ENCODE measurements around the gene STYXL2. TPM values are rescaled to one million over a fixed set of nuclear protein-coding genes. Genes with fewer than 3 reads are reported as not detected.

The STYXL2 gene
- total and polyA plus RNA-seq, 2 donors (not counting 3 experiments of a cell fraction or from before 2014, with no cell fraction given), result not detected

DNA sequence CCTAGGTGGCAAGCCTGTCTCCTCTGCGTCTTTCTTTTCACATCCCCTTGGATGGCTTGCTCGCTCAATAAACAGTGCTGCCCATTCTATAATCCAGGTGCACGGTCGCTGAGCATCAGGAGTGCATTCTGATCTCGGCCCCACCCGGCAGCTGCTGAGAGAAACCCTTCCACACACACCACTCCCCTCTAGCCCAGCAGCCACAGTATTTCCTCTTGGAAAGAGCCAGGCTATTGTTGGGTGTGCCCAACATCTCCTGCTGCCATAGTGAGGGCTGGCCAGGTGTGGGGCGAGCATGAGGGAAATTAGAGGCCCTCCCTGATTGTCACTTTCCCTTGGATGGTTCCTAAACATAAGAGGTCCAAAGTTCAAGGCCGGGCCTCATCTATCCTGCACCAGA is 28.4 kb upstream of the STYXL2 start:
- Histone ChIP-seq H2AFZ (ENCODE audit: low read depth, low read length) (no peak overlapping the region), H3K4me2 (ENCODE audit: insufficient read depth, low read length) (no peak overlapping the region), H3K9ac (replicated peaks; ENCODE audit: extremely low read depth, insufficient read depth, low read length) (no peak overlapping the region), H3K79me2 (ENCODE audit: control insufficient read depth, insufficient read depth, low read length) (no peaks in the 10 kb centered on the region), H3K36me3 (ENCODE audit: control insufficient read depth in 2 of 2, extremely low read depth in 1 of 2, insufficient read depth in 2 of 2, low read length in 2 of 2) (no peaks in the 10 kb centered on the region), H3K27me3 (ENCODE audit: control insufficient read depth in 2 of 2, insufficient read depth in 2 of 2, low read length in 2 of 2) (peaks cover 0 to 9% of the 10 kb centered on the region in 2 experiments), H3K9me3 (replicated peaks; ENCODE audit: control insufficient read depth, insufficient read depth, low read length) (no peaks in the 10 kb centered on the region), H3K4me1 (ENCODE audit: control insufficient read depth, extremely low read depth, insufficient read depth, low read length) (no peaks in the 10 kb centered on the region), H4K20me1 (replicated peaks; ENCODE audit: control insufficient read depth, extremely low read depth, insufficient read depth, low read length) (no peaks in the 10 kb centered on the region), H3K9me1 (replicated peaks; ENCODE audit: control insufficient read depth, extremely low read depth, insufficient read depth, low read length) (no peaks in the 10 kb centered on the region), H3K4me3 (replicated peaks in 1 of 3; ENCODE audit: insufficient read depth in 1 of 3, low read depth in 1 of 3, low read length in 3 of 3) (no peak overlapping the region), H3K27ac (ENCODE audit: insufficient read depth, low read depth, low read length) (no peak overlapping the region)
- no peak for DNase-seq (ENCODE audit: low read depth, low spot score)
- dilution Hi-C loops (cut with MboI; ENCODE audit: extremely low pct_ligation_motif_present, low sequenced_read_pairs), result no loop called here
- ChIA-PET CTCF (interaction anchor here (1.3 to 12.6 kb wide), 6 partner anchors 155 to 493 kb away, joined by 4 to 509 read pairs (median 17); partner anchors contain the start of genes CREG1 and POU2F1), POLR2A (no interaction called here)
- TF ChIP-seq, protein P1, sequence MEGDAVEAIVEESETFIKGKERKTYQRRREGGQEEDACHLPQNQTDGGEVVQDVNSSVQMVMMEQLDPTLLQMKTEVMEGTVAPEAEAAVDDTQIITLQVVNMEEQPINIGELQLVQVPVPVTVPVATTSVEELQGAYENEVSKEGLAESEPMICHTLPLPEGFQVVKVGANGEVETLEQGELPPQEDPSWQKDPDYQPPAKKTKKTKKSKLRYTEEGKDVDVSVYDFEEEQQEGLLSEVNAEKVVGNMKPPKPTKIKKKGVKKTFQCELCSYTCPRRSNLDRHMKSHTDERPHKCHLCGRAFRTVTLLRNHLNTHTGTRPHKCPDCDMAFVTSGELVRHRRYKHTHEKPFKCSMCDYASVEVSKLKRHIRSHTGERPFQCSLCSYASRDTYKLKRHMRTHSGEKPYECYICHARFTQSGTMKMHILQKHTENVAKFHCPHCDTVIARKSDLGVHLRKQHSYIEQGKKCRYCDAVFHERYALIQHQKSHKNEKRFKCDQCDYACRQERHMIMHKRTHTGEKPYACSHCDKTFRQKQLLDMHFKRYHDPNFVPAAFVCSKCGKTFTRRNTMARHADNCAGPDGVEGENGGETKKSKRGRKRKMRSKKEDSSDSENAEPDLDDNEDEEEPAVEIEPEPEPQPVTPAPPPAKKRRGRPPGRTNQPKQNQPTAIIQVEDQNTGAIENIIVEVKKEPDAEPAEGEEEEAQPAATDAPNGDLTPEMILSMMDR (IDR thresholded peaks at IDR 0.05; ENCODE audit: extremely low read depth in 1 of 2, insufficient read depth in 1 of 2, low read depth in 1 of 2, low read length in 2 of 2), result no peak
- TF ChIP-seq MYC (IDR thresholded peaks at IDR 0.05; ENCODE audit: low read depth, low read length), result no peak
- TF ChIP-seq POLR2AphosphoS5 (IDR thresholded peaks at IDR 0.05; ENCODE audit: insufficient read depth, low read depth, low read length), result no peak
- no peak for TF ChIP-seq JUN (IDR thresholded peaks at IDR 0.05; ENCODE audit: borderline replicate concordance, insufficient read depth, insufficient read length, low read depth)
- TF ChIP-seq FOS (IDR thresholded peaks at IDR 0.05; ENCODE audit: borderline replicate concordance, insufficient read depth, low read length), result no peak
- FAIRE-seq, result no peak
- BruUV-seq (replicated peaks), result no TSS peak
- intact Hi-C loops (cut with micrococcal nuclease), result loop anchor here (5.0 kb wide), 2 partner anchors 57 to 622 kb away; no protein-coding TSS in a partner anchor

Measured in endothelial cell of umbilical vein (primary cell).